HepG2 (cell line): Measurements from ENCODE around the gene ZNF341.

Experiments used
- BHLHE40 ChIP-seq: IDR thresholded peaks from 2 replicates; pipeline ENCODE4 v1.6.1; 2011; ENCODE audit warnings: low read length, improper control_type of control experiment
- NCOA2 ChIP-seq: sonication (generic); formaldehyde crosslinking; IDR thresholded peaks from 2 replicates; pipeline ENCODE4 v1.8.0; 2022; ENCODE audit warnings: inconsistent platforms
- POLR2A ChIP-seq, 2 experiments: IDR thresholded peaks; 2 replicates each; pipeline ENCODE4 v1.6.1; 2011; ENCODE audit warnings: low read depth in 2 of 2, low read length in 2 of 2, mild to moderate bottlenecking in 1 of 2, moderate library complexity in 1 of 2; ENCODE audit not compliant: insufficient read depth in 1 of 2
- TAF1 ChIP-seq: sonication (generic); formaldehyde crosslinking; IDR thresholded peaks from 2 replicates; pipeline ENCODE4 v1.4.0; 2020; ENCODE audit warnings: missing genetic modification reagents
- U2AF1 ChIP-seq: fragments of 200-400 bp; formaldehyde crosslinking; optimal IDR thresholded peaks from 2 replicates; pipeline ENCODE3; 2017; ENCODE audit warnings: mild to moderate bottlenecking, low read depth, low read length
- YY1 ChIP-seq: IDR thresholded peaks from 2 replicates; pipeline ENCODE4 v1.6.1; 2011; ENCODE audit warnings: low read length, low read depth, moderate library complexity, mild to moderate bottlenecking; ENCODE audit not compliant: insufficient read depth, insufficient replicate concordance
- ZBTB8A ChIP-seq: sonication (generic); formaldehyde crosslinking; IDR thresholded peaks from 2 replicates; pipeline ENCODE4 v1.4.0; 2020; ENCODE audit warnings: mild to moderate bottlenecking, low read depth, missing genetic modification reagents, borderline replicate concordance
- ZNF207 ChIP-seq: fragments of 450-650 bp; IDR thresholded peaks from 2 replicates; pipeline ENCODE4 v1.6.1; 2016; ENCODE audit warnings: antibody characterized with exemption, borderline replicate concordance
- ZNF331 ChIP-seq: sonication (generic); formaldehyde crosslinking; IDR thresholded peaks from 2 replicates; pipeline ENCODE4 v1.4.0; 2020; ENCODE audit warnings: missing genetic modification reagents
- ZNF382 ChIP-seq: sonication (generic); formaldehyde crosslinking; IDR thresholded peaks from 2 replicates; pipeline ENCODE4 v1.5.0; 2020; ENCODE audit warnings: missing genetic modification reagents, mild to moderate bottlenecking, borderline replicate concordance
- TF ChIP-seq, protein P1 (sequence below): sonication (generic); formaldehyde crosslinking; IDR thresholded peaks from 2 replicates; pipeline ENCODE4 v1.8.0; 2022; ENCODE audit warnings: missing genetic modification reagents, mild to moderate bottlenecking, borderline replicate concordance
- TF ChIP-seq, protein P2 (sequence below): sonication (generic); formaldehyde crosslinking; IDR thresholded peaks from 2 replicates; pipeline ENCODE4 v1.5.0; 2020; ENCODE audit warnings: mild to moderate bottlenecking, missing genetic modification reagents, moderate library complexity

DNA sequence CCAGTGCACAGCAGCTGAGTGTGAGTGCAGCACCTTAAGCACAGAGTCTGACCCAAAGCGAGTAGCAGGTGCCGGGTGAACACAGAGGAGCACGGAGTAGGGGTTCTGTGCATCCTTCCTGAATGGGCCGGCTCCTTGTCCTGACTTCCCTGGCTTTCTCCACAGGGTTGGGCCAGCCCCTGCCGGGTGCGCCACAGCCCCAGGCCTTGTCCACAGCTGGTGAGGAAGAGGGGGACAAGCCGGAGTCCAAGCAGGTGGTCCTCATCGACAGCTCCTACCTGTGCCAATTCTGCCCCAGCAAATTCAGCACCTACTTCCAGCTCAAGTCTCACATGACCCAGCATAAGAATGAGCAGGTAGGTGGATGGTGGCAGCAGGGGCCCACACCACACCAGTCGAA lies 34.9 kb downstream of the ZNF341 start:
- no peak for TF ChIP-seq TAF1 (CRISPR knock-in tag)
- TF ChIP-seq U2AF1 = no peak
- no peak for TF ChIP-seq NCOA2 (CRISPR knock-in tag)
- TF ChIP-seq ZBTB8A (CRISPR knock-in tag) = no peak
- TF ChIP-seq ZNF207 = no peak
- no peak for TF ChIP-seq ZNF382 (CRISPR knock-in tag)
- no peak for TF ChIP-seq BHLHE40
- TF ChIP-seq YY1 = no peak
- TF ChIP-seq, protein P1, sequence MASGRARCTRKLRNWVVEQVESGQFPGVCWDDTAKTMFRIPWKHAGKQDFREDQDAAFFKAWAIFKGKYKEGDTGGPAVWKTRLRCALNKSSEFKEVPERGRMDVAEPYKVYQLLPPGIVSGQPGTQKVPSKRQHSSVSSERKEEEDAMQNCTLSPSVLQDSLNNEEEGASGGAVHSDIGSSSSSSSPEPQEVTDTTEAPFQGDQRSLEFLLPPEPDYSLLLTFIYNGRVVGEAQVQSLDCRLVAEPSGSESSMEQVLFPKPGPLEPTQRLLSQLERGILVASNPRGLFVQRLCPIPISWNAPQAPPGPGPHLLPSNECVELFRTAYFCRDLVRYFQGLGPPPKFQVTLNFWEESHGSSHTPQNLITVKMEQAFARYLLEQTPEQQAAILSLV = no peak
- TF ChIP-seq, protein P2, sequence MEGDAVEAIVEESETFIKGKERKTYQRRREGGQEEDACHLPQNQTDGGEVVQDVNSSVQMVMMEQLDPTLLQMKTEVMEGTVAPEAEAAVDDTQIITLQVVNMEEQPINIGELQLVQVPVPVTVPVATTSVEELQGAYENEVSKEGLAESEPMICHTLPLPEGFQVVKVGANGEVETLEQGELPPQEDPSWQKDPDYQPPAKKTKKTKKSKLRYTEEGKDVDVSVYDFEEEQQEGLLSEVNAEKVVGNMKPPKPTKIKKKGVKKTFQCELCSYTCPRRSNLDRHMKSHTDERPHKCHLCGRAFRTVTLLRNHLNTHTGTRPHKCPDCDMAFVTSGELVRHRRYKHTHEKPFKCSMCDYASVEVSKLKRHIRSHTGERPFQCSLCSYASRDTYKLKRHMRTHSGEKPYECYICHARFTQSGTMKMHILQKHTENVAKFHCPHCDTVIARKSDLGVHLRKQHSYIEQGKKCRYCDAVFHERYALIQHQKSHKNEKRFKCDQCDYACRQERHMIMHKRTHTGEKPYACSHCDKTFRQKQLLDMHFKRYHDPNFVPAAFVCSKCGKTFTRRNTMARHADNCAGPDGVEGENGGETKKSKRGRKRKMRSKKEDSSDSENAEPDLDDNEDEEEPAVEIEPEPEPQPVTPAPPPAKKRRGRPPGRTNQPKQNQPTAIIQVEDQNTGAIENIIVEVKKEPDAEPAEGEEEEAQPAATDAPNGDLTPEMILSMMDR (CRISPR knock-in tag) = no peak
- no peak for TF ChIP-seq ZNF331 (CRISPR knock-in tag)
- no peak for TF ChIP-seq POLR2A (IDR thresholded peaks at IDR 0.05; ENCODE audit: insufficient read depth in 1 of 2, low read depth in 2 of 2, low read length in 2 of 2)
